ENCODE data around the gene UBXN7. TPM values are rescaled to one million over a fixed set of nuclear protein-coding genes. Genes with fewer than 3 reads are reported as not detected.

UBXN7 gene
- total and polyA plus RNA-seq, 2 of the 13 experiments (the other 11 are each of a cell fraction or from before 2014, with no cell fraction given), result 12.5 to 15.9 TPM

- TF ChIP-seq ZNF407 (CRISPR knock-in tag; IDR thresholded peaks at IDR 0.05; ENCODE audit: not compliant biosample characterization), result no peak
Observed at GRCh38 chr3:196320137-196320536, 112.1 kb downstream of the UBXN7 start (continued).

- H3K27me3 ChIP-seq (ENCODE audit: control insufficient read depth in 1 of 2, insufficient read depth in 2 of 2, low read length in 2 of 2), result no peaks in the 10 kb centered on the region
- intact Hi-C loops (cut with micrococcal nuclease; ENCODE audit: unreplicated experiment), result no loop called here
- ATAC-seq (peak; percentile 92), FAIRE-seq (no peak), DNase-seq (ENCODE audit: low spot score) (peak; percentile 76)
- CTCF ChIA-PET (ENCODE audit: low intra/inter-chr PET ratio, low total read pairs), result no interaction called here
- BruUV-seq (replicated peaks), result no TSS peak
- H4K20me1 ChIP-seq (ENCODE audit: insufficient read depth, low read length), result no peaks in the 10 kb centered on the region
- peak within 1 kb of the TSS; percentile 70 to 94 (median 94) for H3K4me3 ChIP-seq (replicated peaks in 1 of 3; ENCODE audit: insufficient read depth in 1 of 3, low read depth in 2 of 3, low read length in 3 of 3)
- H3K9ac ChIP-seq (ENCODE audit: insufficient read depth, low read depth, low read length), result peak within 1 kb of the TSS; percentile 86
- POLR2A ChIA-PET, result interaction anchor here (0.6 to 1.8 kb wide), 13 partner anchors 9 to 186 kb away, joined by 3 to 10 read pairs (median 3); partner anchors contain the start of genes PCYT1A, RNF168 and UBXN7
- in situ Hi-C loops (cut with HindIII; ENCODE audit: extremely low pct_ligation_motif_present, low pct_unique_long_range_greater_than_20kb), result no loop called here
- H3K4me2 ChIP-seq (ENCODE audit: low read depth, low read length), result peak within 1 kb of the TSS; percentile 92
- peaks cover 37% of the 10 kb centered on the region for H3K4me1 ChIP-seq (ENCODE audit: insufficient read depth, low read length)
- no peaks in the 10 kb centered on the region for H3K36me3 ChIP-seq (replicated peaks in 1 of 2; ENCODE audit: control insufficient read depth in 1 of 2, insufficient read depth in 2 of 2, low read length in 2 of 2)
- H2AFZ ChIP-seq (ENCODE audit: low read length), result no peak within 1 kb of the TSS
- peak within 1 kb of the TSS; percentile 96 for H3K27ac ChIP-seq (ENCODE audit: extremely low read length, insufficient read depth, low read length)
- 0% methylated on average over 5 of the region's 92 CpGs for WGBS (ENCODE audit: low lambda C conversion rate)
- no peaks in the 10 kb centered on the region for H3K79me2 ChIP-seq (ENCODE audit: insufficient read depth, low read length)
- no peaks in the 10 kb centered on the region for H3K9me3 ChIP-seq (ENCODE audit: low read length)
- TF ChIP-seq PHF21A (CRISPR knock-in tag; IDR thresholded peaks at IDR 0.05) (peak; percentile 65), ZNF343 (CRISPR knock-in tag; IDR thresholded peaks at IDR 0.05) (peak; percentile 59; the same call in 1 of the 2 replicates), GMEB2 (CRISPR knock-in tag; IDR thresholded peaks at IDR 0.05; ENCODE audit: low read depth) (no peak), ZBTB39 (CRISPR knock-in tag; IDR thresholded peaks at IDR 0.05) (no peak), POLR2A (IDR thresholded peaks at IDR 0.05; ENCODE audit: insufficient read depth in 1 of 2, low read depth in 2 of 2, low read length in 2 of 2) (peak; percentile 63 to 89), FIP1L1 (IDR thresholded peaks at IDR 0.05; ENCODE audit: borderline replicate concordance, insufficient read depth, low read depth, low read length) (no peak), SIN3B (IDR thresholded peaks at IDR 0.05; ENCODE audit: low read length) (no peak), ZNF460 (CRISPR knock-in tag; IDR thresholded peaks at IDR 0.05; ENCODE audit: borderline replicate concordance) (no peak)
Observed at GRCh38 chr3:196317687-196318467, 114.3 kb downstream of the UBXN7 start, which contains the start of gene DYNLT2B. DYNLT2B (minus strand) TSS chr3:196318240; CDS start chr3:196318152, 88 bp downstream.
